Fibroblast of gingiva (primary cell): Measurements from ENCODE around the gene DHCR7.

Experiments
- DNase-seq: peaks from one replicate; pipeline ENCODE4 v3.0.0-alpha.2; 2011; ENCODE audit warnings: low read depth

Gene DHCR7, protein sequence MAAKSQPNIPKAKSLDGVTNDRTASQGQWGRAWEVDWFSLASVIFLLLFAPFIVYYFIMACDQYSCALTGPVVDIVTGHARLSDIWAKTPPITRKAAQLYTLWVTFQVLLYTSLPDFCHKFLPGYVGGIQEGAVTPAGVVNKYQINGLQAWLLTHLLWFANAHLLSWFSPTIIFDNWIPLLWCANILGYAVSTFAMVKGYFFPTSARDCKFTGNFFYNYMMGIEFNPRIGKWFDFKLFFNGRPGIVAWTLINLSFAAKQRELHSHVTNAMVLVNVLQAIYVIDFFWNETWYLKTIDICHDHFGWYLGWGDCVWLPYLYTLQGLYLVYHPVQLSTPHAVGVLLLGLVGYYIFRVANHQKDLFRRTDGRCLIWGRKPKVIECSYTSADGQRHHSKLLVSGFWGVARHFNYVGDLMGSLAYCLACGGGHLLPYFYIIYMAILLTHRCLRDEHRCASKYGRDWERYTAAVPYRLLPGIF

GRCh38 chr11:71448257-71449171 lies at the start of gene DHCR7:
TSS of gene DHCR7 (minus strand) at chr11:71448393. CDS start at chr11:71444952, 3,441 bp downstream.
- peak; percentile 94 for DNase-seq

DNA sequence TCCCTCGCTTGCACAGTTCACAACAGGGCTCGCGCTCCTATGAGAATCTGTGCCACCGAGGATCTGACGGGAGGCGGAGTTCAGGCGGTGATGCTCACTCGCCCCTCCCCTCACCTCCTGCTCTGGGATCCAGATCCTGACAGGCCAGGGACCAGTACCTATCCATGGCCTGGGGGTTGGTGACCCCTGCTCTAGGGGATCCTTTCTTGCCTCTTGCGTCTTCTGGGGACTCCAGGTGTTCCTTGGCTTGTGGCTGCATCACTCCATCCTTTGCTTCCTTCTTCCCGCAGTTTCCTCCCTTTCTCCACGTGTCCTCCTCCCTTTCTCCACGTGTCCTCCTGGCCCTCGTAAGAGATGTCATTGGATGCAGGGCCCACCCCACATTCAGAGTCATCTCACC lies 48.2 kb upstream of the DHCR7 start:
- no peak for DNase-seq

DNA sequence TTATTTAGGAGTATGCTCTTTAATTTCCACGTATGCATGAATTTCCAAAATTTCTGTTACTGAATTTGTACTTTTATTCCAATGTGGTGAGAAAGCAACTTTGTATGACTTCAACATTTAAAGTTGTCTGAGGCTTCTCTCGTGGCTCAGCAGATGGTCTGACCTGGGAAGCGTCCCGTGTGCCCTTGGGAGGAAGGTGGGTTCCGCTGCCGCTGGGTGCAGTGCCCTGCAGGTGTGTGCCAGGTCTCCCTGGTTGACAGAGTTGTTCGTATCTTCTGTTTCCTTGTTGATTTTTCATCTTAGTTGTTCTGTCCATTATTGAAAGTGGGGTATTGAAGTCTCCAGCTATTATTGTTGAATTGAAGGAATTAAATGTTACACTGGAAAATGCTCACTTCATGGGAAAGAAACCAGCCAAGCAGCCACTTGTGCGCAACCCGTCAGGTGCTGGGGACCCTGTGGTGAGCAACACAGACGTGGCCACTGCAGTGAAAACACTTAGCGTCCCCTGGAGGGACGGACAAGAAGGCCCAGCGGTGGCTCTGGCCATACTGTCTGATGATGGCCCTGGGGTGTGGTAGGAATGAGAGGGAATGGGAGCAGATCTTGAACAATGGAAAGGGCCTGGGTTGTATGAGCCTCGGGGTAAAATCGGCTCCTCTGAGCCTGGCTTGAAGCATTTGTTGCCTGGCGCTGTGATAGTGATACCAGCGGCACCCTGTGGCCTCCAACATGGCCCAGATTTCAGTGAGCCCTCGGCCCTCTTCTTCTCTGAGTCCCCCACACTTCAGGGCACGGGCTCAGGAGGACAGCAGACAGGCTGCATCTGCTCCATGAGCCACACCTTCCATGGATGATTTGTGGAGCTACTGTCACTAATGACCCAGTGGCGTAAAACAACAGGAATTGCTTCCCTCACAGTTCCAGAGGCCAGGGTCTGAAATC lies 47.4 kb upstream of the DHCR7 start:
- no peak for DNase-seq

DNA sequence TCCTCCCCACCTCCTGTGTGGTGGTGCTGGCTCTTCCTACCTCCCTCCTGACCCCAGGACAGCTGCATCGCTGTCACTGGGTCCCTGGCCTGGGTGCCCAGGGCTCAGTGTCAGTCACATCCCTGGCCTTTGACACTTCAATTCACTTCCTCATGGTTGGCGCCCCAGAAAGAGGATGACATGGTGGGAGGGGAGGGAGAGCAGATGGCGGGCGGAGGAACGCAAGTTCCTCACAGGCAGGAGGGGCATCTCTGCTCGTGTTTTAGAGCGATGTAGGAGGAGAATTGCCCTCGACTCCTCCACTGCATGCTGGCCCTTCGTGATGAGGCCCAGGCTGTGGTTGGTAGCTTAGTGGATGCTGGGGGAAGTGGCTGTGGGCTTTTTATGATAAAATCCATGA lies 43.7 kb upstream of the DHCR7 start:
- DNase-seq = no peak

- DNase-seq = no peak
Measured at GRCh38 chr11:71491531-71491930, 43.3 kb upstream of the DHCR7 start.

GRCh38 chr11:71490731-71491390 lies 42.7 kb upstream of the DHCR7 start:
- DNase-seq = no peak

- no peak for DNase-seq
Measured at GRCh38 chr11:71490044-71490730, 42.0 kb upstream of the DHCR7 start.

- no peak for DNase-seq
Measured at GRCh38 chr11:71489311-71490043, 41.3 kb upstream of the DHCR7 start.

GRCh38 chr11:71488681-71489270 lies 40.6 kb upstream of the DHCR7 start:
- DNase-seq = no peak

DNA sequence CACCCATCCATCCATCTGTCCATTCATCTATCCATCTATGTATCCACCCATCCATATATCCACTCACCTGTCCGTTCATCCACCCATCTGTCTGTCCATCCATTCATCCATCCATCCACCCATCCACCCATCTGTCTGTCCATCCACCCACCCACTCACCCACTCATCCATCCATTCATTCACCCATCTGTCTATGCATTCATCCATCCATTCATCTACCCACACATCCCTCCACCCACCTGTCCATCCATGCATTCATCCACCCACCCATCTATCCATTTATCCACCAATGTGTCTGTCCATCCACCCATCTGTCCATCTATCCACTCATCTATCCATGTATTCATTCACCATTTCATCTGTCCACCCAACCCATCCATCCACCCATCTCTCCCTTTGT lies 38.1 kb upstream of the DHCR7 start:
- no peak for DNase-seq

DNA sequence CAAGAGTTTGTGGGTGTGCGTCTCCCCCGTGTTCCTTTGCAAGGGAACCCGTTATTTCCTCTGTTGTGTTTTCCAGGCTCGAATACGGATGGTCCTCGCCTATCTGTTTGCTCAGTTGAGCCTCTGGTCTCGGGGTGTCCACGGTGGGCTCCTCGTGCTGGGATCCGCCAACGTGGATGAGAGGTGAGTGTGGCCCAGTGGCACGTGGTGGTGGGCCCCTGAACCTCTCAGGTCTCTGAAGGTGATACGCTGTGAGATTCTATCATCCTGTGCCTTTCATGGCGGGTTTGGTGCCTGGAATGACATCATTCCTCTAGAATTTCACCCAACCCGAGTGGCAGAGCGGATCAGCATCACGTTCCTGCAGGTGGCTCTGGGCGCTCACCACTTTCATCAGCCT lies 37.3 kb upstream of the DHCR7 start:
- no peak for DNase-seq

GRCh38 chr11:71485063-71485399 lies 36.8 kb upstream of the DHCR7 start:
- DNase-seq = no peak

GRCh38 chr11:71484248-71485062 lies 36.3 kb upstream of the DHCR7 start:
- no peak for DNase-seq

GRCh38 chr11:71483692-71484091 lies 35.5 kb upstream of the DHCR7 start:
- no peak for DNase-seq

GRCh38 chr11:71482746-71483364 lies 34.7 kb upstream of the DHCR7 start:
- DNase-seq = no peak

DNA sequence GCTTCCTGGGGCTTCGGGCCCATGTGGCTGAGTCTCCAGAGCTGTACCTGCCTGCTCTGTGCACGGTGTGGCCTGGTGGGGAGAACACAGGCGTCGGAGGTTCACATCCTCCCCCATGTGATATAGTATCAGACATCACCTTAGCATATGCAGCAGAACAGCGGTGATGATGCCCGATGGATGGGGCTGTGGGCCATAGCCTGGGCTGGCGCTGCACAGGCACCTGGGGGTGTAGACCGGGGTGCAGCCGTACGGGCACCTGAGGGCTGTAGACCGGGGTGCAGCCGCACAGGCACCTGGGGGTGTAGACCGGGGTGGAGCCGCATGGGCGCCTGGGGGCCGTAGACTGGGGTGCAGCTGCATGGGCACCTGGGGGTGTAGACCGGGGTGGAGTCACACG lies 34.0 kb upstream of the DHCR7 start:
- no peak for DNase-seq

- no peak for DNase-seq
Measured at GRCh38 chr11:71481101-71481960, 33.1 kb upstream of the DHCR7 start.

DNA sequence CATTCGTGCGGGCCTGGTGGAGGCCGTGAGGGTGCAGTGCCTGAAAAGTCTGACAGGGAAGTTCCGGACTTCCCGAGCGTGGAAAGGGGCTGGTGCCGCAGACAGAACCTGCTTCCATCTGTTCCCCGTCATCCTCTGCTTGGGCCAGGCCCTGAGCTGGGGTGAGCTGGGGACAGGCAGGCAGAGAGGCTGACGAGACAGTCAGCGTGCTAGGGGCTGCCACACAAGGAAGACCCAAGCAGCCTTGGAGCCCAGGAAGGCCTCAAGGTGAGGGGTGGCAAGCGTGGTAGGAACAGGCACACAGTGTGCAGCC lies 30.3 kb upstream of the DHCR7 start:
- no peak for DNase-seq
